NCI-H748 (cell line): Measurements from ENCODE around the gene MED15.
"Not testable (repeated sequence)": the region's sequence is repeated elsewhere in the genome, so short reads cannot be mapped to it uniquely, and the experiment has no call there.

Experiments used
- DNase-seq: peaks from one replicate; lab custom pipeline; 2025; ENCODE audit not compliant: unreplicated experiment; lab: John Stamatoyannopoulos, UW

The MED15 gene, protein sequence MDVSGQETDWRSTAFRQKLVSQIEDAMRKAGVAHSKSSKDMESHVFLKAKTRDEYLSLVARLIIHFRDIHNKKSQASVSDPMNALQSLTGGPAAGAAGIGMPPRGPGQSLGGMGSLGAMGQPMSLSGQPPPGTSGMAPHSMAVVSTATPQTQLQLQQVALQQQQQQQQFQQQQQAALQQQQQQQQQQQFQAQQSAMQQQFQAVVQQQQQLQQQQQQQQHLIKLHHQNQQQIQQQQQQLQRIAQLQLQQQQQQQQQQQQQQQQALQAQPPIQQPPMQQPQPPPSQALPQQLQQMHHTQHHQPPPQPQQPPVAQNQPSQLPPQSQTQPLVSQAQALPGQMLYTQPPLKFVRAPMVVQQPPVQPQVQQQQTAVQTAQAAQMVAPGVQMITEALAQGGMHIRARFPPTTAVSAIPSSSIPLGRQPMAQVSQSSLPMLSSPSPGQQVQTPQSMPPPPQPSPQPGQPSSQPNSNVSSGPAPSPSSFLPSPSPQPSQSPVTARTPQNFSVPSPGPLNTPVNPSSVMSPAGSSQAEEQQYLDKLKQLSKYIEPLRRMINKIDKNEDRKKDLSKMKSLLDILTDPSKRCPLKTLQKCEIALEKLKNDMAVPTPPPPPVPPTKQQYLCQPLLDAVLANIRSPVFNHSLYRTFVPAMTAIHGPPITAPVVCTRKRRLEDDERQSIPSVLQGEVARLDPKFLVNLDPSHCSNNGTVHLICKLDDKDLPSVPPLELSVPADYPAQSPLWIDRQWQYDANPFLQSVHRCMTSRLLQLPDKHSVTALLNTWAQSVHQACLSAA

DNA sequence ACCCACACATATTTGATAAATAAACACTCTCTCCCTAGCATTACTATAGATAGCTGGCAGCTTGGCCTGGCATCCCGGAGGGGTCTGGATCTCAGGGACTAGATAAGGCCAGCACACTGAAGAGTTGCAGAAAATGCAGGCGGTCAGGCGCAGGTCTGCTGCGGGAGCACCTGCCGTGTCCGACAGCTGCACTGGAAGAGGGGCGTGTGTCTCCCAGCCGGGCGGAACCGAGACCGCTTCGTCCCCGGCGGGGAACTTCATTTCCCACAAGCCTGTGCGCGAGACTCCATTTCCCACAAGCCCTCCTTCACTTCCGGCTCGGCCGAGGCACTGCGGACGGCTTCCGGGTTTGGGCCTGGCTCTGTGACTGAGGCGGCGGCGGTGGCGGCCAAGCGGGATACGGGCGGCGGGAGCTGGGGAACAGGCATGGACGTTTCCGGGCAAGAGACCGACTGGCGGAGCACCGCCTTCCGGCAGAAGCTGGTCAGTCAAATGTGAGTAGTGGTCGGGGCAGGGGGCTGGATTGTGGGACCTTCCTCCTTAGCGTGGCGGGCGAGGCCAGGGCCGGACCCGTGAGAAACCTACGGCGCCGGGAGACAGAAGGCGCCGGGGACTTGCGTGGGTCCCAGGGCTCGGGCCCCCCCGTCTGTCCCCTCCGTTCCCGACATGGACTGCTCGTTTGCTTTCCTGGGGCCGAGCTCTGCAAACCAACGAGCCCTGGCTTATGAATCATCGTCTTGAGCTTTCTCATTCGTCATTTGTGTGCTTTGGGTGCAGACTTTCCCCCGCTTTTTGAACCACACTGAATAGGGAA, at the start of gene MED15:
MED15 (plus strand) TSS at position 358 of the 814 bp plus-strand sequence; CDS start at position 427, 69 bp downstream.
- DNase-seq, result peak; percentile 88

DNA sequence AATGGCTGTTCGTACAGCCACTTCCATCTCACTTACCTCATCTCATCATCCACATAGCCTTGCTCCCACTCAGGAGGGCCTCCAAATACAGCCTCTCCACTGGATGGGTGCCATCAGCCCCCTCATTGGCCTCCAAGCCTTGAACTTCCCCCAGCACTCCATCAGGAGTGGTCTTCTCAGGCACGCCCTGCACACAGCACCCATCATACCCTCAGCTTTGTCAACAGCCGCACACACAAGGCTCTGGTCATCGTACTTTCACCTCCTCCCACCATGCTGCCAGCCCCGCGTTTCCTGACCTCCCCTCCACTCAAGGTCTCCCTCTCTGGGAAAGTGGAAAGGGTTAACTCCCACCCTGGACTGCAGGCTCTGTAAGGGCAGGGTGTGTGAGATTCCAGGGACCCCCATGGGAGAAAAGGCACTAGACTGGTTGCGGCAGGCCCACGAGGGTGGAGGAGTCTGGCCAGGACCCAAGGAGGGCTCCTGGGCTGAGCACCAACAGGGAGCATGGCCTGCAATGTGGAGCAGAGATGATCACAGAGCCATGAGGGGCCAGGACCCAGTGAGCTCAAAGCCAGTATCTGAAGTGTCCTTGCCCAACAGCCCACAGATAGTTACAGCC, 48.8 kb upstream of the MED15 start:
- DNase-seq, result no peak

DNA sequence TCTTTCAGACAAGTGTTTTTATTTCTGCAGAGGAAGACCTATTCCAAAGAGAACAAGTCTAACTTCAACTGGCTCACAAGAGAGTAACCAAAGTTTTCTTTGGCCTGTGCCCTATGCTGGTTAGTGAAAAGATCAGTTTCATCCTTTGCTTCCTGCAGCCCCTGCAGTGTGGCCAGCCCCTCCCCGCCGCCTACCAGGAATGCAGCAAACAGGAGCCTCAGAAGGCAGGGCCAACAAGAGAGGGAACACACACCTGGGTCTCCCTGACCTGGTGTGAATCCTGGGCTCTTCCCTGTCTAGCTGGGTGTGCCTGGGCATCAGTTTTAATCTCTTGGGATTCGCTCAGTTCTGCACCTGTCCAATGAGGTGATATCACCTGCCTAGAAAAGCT, 48.3 kb upstream of the MED15 start:
- no peak for DNase-seq

DNA sequence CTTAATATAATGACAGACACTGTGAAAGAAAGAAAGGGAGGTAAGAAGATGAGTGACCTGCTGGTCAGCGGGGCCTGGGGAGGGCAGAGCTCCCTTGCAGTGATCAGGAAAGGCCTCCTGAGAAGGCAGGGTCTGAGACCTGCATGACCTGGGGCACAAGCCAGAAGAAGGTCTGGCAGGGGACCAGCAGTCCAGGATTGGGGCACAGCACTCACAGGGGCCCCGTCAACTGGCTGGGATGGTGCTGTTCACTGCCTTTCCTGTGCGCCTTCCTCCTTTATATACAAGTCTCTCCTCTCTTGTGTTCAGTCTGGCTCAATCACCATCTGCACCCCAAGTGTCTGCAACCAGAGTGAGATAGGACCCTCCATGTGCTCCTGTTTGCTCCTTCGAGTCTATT, 47.5 kb upstream of the MED15 start:
- DNase-seq, result no peak

DNA sequence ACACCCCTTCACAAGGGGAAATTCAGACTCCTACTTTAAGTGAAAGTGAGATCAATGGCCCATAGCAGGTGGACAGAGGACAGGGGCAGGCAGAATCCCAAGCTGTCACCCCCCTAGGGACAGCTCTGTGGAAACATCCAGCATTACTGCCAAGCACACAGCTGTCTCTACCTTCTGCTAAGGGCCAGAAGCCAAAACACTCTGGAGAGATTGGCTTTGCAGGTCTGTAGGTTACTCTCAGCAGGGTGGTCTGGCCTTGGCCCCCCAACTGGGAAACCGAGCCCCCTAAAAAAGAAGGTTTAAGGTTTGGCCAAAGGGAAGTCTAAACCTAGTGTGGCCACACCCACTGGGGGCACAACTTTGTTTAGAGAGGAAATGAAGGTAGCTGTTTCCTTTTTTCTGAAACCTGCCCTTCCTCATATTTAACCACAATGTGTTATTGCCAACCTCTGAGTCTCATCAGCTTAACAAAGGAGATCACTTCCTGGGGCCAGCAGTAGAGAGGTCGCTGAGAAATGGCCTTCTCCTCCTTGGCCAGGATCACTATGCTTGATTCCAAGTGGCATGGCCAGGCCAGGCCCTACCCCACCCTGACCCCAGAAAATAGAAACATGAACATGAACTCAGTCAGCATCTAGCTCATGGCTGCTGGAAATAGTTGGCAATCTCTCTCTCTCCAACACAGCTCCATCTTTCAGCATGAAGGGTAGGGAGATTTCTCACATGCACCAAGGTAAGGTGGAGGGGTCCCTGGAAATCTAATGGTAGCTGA, 43.9 kb upstream of the MED15 start:
- no peak for DNase-seq

DNA sequence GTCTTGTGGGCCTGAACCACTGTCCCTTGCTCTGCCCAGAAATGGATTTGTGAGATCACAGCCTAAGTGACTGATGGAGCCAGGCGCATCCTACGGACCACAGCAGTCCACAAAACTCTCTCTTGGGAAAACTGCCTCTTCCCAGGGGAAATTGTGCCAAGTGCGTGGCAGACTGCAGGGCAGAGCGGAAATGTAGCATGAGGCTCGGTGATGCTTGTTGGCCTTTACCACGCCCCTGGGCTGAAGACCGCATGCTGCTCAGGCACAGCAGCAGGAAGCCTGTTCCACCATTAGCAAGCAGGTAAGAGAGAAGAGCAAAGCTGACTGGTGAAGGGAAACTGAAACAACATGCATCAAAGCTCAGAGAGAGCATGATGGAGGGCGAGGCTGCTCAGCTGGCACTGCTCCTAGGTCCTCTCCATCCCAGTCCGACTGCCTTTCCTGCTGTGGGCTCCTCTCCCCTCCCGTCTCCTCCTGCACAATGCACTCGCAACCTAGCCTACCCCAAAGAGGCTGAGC, 43.3 kb upstream of the MED15 start:
- DNase-seq, result no peak

DNA sequence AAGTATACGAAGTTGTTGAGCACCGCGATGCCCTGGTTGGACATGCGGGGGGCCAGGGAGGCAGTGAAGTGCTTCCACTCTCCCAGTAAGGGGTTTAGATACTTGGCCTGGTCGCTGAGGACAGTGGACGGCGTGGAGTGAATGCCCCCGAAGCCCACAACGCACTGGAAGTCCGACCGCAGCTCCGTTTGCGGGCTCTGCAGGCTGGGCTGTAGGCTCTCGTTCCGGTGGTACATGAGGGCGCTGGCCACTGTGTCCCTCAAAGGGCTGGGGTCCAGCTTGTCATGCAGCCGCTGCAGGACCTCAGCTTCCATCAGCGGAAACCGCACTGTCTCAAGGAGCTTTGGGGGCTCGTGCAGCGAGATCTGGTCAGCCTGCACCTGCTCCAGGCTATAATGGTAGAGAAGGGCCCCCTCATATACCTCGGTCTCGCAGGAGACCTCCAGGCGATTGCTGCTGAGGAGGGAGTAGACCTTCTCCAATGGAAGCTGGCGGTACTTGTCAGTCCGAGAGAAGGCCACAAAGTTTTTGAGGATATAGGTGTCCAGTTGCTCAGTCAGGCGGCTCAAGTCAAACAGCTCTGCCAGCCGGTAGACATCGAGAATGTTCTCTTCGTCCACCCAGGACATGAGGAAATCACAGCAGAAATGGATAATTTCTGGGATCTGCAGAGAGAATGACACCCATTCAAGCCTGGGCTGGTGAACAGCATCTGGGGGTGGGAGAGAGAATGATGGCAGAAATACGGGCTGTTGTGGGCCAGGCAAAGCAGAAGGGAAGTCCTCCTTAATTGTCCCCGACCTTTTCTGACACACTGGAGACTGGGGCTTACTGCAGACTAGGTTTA, 42.3 kb upstream of the MED15 start:
- DNase-seq, result no peak

DNA sequence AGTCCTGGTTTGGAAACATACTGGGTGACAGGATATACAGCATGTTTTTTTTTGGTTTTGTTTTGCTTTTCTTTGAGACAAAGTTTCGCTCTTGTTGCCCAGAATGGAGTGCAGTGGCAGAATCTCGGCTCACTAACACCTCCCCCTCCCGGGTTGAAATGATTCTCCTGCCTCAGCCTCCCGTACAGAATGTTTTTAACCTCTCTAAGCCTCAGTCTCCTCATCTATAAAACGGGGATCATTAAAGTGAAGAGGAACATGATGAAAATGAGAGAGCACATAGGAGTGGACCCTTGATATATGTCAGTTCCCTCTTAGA, 41.7 kb upstream of the MED15 start:
- DNase-seq, result no peak

DNA sequence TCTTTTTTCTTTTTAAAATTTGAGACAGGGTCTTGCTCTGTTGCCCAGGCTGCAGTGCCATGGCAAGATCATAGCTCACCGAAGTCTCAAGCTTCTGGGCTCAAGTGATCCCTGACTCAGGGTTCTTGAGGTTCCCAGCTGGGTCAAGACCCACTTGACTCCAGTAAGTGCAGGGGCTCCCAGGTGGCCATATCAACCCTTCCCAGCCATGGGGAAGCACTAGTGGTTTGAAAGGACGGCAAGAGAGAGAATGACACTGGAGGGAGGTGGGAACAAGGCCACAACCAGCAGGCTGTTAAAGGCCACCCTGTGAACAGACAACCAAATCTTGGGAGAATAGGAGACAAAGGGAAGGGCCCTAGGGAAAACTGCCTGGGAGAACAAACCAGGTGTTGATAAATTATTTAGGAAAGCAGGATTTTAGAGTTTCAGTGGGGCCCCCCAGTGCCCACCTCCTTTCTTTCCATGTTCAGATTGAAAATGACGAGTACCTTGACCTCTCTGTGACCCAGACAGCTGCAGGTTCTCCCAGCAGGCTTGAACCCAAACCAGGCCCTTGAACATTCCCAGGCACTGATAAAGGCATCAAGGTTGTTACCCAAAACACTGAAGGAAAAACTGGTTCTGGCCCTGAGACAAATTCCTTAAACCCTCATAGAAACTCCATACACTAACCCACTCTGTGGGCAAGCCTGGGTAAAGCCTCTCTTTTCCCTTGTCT, 40.6 kb upstream of the MED15 start:
- DNase-seq, result no peak

DNA sequence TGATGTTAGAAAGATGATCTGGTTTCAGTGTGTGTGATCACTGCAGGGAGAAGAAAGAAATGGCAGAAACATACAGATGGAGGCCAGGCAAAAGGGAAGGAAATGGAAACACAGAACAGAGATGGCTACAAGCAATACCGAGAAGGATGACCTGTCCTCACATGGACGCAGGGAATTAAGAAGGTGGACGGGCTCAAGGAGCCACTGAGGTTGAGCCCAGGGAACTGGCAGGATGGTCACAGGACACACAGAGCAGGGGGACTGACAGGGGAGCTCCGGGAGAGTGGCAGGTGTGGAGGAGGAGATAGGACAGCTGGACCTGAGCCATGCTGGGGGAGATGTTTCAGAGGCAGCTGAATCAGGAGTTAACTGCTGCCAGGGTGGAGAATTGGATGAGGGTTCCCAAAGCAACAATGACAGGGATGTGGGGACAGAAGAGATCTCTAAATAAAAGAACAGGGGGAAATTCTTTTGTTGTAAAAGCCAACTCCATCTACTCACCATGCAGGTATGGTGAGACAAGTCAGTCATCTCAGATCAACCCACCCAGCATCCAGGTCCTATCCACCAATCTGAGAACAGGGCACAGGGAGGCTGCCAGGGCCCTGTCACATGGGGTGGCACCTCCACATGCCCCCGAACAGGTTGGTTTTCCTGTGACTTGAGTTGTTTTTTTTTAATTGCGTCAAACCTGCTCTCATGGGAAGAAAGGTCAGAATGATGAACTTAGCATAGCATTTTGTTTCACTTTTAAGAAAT, 38.1 kb upstream of the MED15 start:
- DNase-seq, result no peak

DNA sequence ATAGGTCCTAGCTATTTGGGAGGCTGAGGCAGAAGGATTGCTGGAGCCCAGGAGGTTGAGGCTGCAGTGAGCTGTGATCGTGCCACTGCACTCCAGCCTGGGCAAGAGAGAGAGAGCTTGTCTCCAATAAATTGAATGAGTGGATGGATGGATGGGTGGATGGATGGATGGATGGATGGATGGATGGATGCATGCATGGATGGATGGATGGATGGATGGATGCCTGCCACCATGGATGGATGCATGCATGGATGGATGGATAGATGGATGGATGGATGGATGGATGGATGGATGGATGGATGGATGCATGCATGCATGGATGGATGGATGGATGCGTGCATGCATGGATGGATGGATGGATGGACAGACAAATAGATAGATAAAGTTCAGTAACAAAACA, 36.9 kb upstream of the MED15 start:
- not testable (repeated sequence) for DNase-seq

DNA sequence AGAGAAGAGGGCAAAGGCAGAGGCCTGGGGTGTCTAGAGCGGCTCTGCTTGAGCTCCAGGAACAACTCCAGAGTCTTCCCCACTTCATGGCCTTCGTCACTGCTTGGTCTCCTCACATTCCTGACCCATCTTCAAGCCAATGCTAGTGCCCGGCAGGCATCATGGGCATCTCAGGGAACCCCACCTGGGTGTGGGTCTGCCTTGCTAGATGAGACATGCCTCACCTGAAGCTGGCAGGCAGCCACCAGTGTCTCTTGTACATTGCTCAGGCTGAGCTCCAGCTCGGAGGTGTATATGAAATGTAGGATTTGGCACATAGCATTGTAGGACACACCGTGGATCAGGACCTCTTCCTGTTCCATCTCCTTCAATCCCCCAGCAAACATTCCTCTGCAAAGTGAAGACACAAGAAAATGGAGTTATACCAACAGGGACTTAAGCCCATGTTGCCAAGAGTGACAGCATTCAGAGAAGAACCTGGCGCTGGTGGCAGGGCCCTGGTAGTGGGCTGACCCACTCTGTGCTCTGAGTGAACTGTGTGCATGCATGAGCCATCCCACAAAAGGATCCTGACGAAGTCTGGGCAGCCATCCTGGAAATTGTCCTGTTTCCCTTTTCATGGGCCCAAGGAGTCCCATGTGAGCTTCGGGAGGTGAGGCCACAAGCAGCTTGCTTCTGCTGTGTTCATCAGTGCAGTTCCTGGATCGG, 36.1 kb upstream of the MED15 start:
- DNase-seq, result no peak

DNA sequence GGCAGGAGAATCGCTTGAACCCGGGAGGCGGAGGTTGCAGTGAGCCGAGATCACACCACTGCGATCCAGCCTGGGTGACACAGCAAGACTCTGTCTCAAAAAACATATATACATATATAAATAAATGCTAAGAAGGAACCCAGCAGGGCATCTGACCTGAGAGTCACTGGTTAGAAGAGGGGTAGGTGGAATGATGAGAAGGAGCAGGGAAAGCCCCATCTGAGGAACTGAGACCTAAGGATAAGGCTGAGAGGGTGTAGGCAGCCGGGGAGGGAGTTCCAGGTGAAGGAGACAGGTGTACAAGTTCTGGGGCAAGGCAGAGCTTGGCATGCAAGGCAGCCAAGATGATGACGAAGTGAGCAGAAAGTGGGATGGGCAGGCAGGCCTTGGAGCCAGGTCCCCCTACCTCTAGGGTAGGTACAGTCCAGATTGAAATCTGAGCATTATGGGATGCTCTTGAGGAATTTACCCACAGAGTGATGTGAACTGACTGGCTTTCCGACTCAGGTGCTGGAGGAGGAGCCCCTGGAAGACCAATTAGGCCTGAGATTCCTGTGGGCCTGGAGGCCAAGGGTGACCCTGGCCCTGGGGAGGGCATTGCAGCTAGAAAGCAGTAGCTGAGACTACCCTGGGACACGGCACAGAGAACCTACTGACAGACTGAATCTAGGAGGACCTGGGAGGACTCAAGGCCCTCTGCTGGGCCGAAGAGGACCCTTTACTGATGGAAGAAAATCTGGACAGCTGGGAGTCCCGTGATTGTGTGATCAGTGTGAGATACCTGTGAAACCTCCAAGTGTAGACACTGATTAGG, 34.6 kb upstream of the MED15 start:
- no peak for DNase-seq

DNA sequence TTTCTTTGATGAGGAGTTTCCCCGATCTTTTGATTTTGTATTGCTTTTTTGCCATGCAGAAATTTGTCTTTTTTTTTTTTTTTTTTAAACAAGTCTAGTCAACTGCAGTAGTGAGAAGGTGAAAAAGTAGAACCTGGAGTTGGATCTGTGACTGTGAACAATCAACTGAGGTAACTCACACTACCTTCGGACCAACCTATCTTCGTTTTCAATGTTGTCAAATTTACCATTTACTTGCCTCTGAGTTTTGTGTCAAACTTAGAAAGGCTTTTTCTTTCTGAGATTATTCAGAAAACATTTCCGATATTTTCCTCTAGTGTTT, 32.3 kb upstream of the MED15 start:
- DNase-seq, result no peak

DNA sequence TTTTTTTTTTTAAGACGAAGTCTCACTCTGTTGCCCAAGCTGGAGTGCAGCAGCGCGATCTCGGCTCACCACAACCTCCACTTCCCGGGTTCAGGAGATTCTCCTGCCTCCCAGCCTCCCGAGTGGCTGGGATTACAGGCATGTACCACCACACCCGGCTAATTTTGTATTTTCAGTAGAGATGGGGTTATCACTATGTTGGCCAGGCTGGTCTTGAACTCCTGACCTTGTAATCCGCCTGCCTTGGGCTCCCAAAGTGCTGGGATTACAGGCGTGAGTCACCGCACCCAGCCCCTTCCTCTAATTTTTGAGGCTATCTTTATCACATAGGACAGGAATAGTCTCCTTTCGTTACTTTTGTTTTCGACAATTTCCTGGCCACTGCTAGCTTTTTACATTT, 31.8 kb upstream of the MED15 start:
- not testable (repeated sequence) for DNase-seq

DNA sequence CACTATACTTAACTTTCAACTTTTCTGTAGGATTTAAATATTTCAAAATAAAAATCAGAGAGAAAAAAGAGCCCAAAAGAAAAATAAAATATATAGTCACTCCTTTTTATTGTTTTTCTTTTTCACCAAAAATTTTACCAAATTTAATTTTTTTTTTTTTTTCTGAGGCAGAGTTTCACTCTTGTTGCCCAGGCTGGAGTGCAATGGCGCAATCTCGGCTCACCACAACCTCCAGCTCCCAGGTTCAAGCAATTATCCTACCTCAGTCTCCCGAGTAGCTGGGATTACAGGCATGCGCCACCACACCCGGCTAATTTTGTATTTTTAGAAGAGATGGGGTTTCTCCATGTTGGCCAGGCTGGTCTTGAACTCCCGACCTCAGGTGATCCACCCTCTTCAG, 29.4 kb upstream of the MED15 start:
- not testable (repeated sequence) for DNase-seq
